Upper lobe of left lung (tissue), 4 donors: ENCODE results near the gene MYO1E.

Source experiments
- POLR2A ChIP-seq, 4 donors: fragments of 450-650 bp; IDR thresholded peaks; one replicate each; pipeline ENCODE4 v1.5.1; 2016 to 2017; ENCODE audit warnings: antibody characterized with exemption in 4 of 4, mild to moderate bottlenecking in 2 of 4
- TF ChIP-seq, protein P1 (sequence below), 6 experiments: fragments of 450-650 bp in 4 of 6; fragments of 200-600 bp in 2 of 6; sonication (generic) in 2 of 6; IDR thresholded peaks; one replicate each; pipeline ENCODE4 v1.5.1; 2016 to 2019; ENCODE audit warnings: antibody characterized with exemption in 6 of 6

DNA sequence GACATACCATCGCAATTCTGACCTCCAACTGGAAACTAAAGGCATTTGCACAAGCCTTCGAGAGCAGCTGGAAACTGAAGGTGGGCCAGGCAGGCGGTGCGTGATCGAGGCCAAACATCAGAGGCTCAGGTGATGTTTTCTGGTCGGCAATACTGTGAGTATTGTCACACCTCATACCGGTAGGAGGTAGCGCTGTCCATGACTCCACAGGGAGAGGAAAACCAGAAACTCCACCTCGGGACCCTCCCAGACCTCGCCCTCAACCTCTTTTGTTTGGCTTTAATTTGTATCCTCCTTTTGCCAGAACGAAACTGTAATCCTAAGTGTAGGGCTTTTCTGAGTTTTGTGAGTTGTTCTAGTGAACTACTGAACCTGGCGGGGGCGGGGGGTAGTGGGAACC lies 122.4 kb downstream of the MYO1E start:
- no peak for TF ChIP-seq POLR2A (IDR thresholded peaks at IDR 0.05)
- TF ChIP-seq, protein P1, sequence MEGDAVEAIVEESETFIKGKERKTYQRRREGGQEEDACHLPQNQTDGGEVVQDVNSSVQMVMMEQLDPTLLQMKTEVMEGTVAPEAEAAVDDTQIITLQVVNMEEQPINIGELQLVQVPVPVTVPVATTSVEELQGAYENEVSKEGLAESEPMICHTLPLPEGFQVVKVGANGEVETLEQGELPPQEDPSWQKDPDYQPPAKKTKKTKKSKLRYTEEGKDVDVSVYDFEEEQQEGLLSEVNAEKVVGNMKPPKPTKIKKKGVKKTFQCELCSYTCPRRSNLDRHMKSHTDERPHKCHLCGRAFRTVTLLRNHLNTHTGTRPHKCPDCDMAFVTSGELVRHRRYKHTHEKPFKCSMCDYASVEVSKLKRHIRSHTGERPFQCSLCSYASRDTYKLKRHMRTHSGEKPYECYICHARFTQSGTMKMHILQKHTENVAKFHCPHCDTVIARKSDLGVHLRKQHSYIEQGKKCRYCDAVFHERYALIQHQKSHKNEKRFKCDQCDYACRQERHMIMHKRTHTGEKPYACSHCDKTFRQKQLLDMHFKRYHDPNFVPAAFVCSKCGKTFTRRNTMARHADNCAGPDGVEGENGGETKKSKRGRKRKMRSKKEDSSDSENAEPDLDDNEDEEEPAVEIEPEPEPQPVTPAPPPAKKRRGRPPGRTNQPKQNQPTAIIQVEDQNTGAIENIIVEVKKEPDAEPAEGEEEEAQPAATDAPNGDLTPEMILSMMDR (IDR thresholded peaks at IDR 0.05), result no peak
